NCI-H128 (cell line): ENCODE data around the gene NANS.

Experiments used
- DNase-seq: peaks from one replicate; lab custom pipeline; 2025; ENCODE audit not compliant: unreplicated experiment; lab: John Stamatoyannopoulos, UW

Gene NANS

DNA sequence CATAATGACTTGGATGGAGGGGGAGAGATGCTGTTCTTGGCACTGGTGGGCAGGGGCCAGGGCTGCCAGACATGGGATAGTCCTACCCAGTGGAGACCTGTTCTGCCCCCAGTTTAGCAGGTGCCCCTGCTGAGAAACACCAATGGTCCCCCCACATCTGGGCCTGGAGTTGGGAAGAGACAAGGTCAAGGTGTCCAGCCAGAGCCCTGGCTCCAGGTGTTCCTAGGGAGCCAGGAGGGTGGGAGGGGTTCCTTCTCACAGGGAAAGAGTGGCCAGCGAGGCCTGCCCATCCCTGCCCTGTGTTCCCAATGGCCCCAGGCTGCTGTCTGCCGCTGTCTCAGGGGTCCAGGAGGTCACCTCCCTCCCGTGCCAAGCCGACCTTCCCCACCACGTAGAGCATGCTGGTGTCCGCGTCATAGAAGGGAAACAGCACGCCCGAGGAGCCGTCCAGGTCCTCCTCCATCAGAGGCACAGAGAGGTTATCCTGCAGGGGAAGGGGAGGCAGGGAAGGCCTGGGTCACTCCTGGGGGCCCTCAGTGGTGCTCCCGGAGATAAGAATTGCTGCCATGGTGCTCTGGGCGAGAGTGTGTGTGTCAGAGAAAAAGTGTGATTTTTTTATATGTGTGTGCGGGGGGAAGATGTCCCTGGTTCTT lies 74.2 kb downstream of the NANS start:
- no peak for DNase-seq

DNA sequence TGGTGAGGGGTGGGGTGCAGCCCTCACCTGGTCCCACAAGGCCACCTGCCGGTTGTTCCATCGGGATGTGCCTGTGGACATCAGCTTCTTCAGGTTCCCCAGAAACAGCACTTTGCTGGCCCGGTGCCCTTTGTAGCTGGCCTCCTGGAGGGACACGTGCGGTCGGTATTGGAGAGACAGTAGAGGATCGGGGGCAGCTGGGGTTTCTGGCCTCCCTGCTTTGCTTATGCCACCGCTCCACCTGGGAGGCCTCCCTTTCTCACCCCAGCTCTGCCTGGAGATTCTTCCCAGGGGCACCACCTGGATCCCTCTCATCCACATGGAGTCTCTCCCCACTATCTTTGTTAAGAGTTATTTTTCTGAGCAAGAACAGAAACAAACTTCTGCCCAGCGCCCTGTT lies 75.6 kb downstream of the NANS start:
- DNase-seq = no peak
